HS-27A (cell line): ENCODE data around the gene REPS2.

Source experiments
- DNase-seq: peaks from one replicate; pipeline ENCODE4 v3.0.0-alpha.2; 2012; ENCODE audit warnings: low read depth, missing footprints

Gene REPS2

GRCh38 chrX:17082831-17083230 is 136.4 kb downstream of the REPS2 start:
- DNase-seq, result peak; percentile 1

- no peak for DNase-seq
These were observed 139.9 kb downstream of the REPS2 start for GRCh38 chrX:17086317-17086716.

- DNase-seq, result no peak
These were observed 148.7 kb downstream of the REPS2 start for GRCh38 chrX:17095161-17095560.

GRCh38 chrX:17098516-17099247 is 152.2 kb downstream of the REPS2 start:
- DNase-seq, result no peak

- no peak for DNase-seq
These were observed 158.0 kb downstream of the REPS2 start for GRCh38 chrX:17104433-17104832.

- no peak for DNase-seq
These were observed 174.4 kb downstream of the REPS2 start for GRCh38 chrX:17120816-17121215.

GRCh38 chrX:17154001-17154400 is 207.5 kb downstream of the REPS2 start:
- no peak for DNase-seq

GRCh38 chrX:17160975-17161374 is 214.5 kb downstream of the REPS2 start:
- no peak for DNase-seq

- DNase-seq, result no peak
These were observed 215.5 kb downstream of the REPS2 start for GRCh38 chrX:17161991-17162390.

GRCh38 chrX:17164079-17164478 is 217.6 kb downstream of the REPS2 start:
- DNase-seq, result no peak

- DNase-seq, result peak; percentile 3
These were observed 218.5 kb downstream of the REPS2 start for GRCh38 chrX:17164941-17165340.

GRCh38 chrX:17167915-17168314 is 221.5 kb downstream of the REPS2 start:
- DNase-seq, result no peak

- DNase-seq, result no peak
These were observed 224.5 kb downstream of the REPS2 start for GRCh38 chrX:17170973-17171372.

GRCh38 chrX:17174671-17175070 is 228.2 kb downstream of the REPS2 start:
- no peak for DNase-seq

GRCh38 chrX:17182317-17182716 is 235.9 kb downstream of the REPS2 start:
- no peak for DNase-seq

- no peak for DNase-seq
These were observed 237.1 kb downstream of the REPS2 start for GRCh38 chrX:17183566-17183965.

- DNase-seq, result no peak
These were observed 239.0 kb downstream of the REPS2 start for GRCh38 chrX:17185431-17185830.

- DNase-seq, result no peak
These were observed 240.8 kb downstream of the REPS2 start for GRCh38 chrX:17187136-17187756.

- DNase-seq, result no peak
These were observed 245.6 kb downstream of the REPS2 start for GRCh38 chrX:17192106-17192505.
